Activated CD4-positive, alpha-beta T cell treated with anti-CD3 and anti-CD28 coated beads, Interleukin-2, amount 10 ng/mL, durations not matched to agents 24 days and 14 days (primary cell): ENCODE measurements around the gene B4GALNT1. TPM values are rescaled to one million over a fixed set of nuclear protein-coding genes. Genes with fewer than 3 reads are reported as not detected.
"Not testable (repeated sequence)": the region's sequence is repeated elsewhere in the genome, so short reads cannot be mapped to it uniquely, and the experiment has no call there.

Source experiments
- DNase-seq: peaks from one replicate; pipeline ENCODE4 v3.0.0; 2022
- H3K27ac Mint-ChIP-seq: one replicate; pipeline ENCODE4 v1.8.0; 2022; ENCODE audit warnings: mild to moderate bottlenecking, mixed read lengths
- H3K27me3 Mint-ChIP-seq: one replicate; pipeline ENCODE4 v1.8.0; 2022; ENCODE audit warnings: mixed read lengths
- H3K36me3 Mint-ChIP-seq: one replicate; pipeline ENCODE4 v1.8.0; 2022; ENCODE audit warnings: low read depth, mild to moderate bottlenecking, mixed read lengths
- H3K4me1 Mint-ChIP-seq: one replicate; pipeline ENCODE4 v1.8.0; 2021; ENCODE audit warnings: mixed read lengths
- H3K4me3 Mint-ChIP-seq: one replicate; pipeline ENCODE4 v1.8.0; 2022; ENCODE audit warnings: mild to moderate bottlenecking, moderate library complexity, mixed read lengths
- H3K9me3 Mint-ChIP-seq: one replicate; pipeline ENCODE4 v1.8.0; 2021; ENCODE audit warnings: mixed read lengths
- intact Hi-C: fragments of 100-400 bp; cut with micrococcal nuclease; formaldehyde crosslinking; loops from one replicate; pipeline ENCODE4 v1.15.1; 2023
- total RNA-seq: library from RNA; stranded (reverse); gene quantifications from 2 replicates; pipeline ENCODE4 v1.2.3, GENCODE V29; 2022

The B4GALNT1 gene
- total RNA-seq, 1 donor from 2014 or later = 5.7 TPM

DNA sequence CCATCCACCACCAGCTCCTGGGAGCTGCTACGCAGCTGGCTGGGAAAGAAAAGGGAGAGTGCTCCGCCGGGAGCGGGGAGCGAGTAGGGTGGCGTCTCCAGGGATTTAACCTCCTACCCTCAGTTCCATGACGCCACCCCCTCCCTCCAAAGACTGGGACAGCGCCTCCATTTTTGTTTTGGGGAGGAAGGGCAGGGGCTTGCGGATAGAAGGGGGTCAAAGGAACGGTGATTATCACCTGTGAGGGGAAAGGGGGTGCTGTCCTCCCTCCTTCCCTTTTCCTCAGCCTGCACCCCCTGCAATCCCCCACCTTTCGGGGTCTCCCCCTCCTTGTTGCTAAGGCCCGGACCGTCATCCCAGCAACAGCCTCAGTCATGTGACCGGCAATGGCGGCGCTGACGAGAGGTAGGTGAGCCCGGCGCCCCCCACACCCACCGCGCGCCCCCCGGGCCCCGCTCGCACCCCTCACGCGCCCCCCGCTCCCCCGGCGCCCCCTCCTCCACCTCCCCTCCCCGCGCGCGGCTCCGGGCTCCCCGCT, 28.5 kb downstream of the B4GALNT1 start, which contains the start of gene DTX3:
Gene DTX3, plus strand, starts transcription at position 371 of the 538 bp plus-strand sequence. CDS start 1,694 bp downstream, outside the sequence.
- Mint-ChIP-seq H3K4me3 (peak within 1 kb of the TSS; percentile 84), H3K9me3 (no peaks in the 10 kb centered on the region), H3K27ac (peak within 1 kb of the TSS; percentile 89), H3K36me3 (peaks cover 28% of the 10 kb centered on the region), H3K4me1 (peaks cover 25% of the 10 kb centered on the region), H3K27me3 (peaks cover 2% of the 10 kb centered on the region)
- intact Hi-C loops = loop anchor here (1.0 kb wide), 1 partner anchor 13 kb away; the partner anchor contains the start of gene PIP4K2C
- peak; percentile 83 for DNase-seq

DNA sequence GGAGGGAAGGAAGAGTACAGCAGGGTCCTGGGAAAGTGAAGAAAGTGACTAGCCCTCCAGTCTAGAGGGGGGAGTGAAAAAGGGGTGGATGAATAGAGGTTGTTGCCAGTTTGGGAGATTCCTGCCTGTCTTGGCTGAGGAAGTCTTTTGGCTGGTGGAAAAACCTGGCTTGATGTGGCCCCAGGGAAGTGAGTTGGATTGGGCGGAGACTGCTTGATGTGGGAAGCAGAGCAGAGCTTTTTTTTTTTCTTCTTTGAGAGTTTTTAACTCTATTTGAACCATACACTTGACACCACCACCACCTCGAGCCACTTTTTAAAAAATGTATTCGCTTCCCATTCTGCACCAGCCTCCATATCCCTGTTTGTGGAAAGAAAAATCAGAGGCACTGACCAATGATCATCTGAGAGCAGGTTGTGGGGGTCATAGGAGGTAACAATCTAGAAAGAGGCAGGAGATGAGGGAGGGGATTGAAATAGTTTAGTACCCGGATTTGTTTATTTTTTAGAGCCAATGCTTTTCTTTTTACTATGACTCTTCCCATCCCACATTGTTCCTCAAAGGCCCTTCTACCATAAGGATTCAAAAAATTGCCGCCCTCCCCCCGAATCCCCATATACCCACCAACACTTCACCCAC, 29.1 kb downstream of the B4GALNT1 start:
- no peak for DNase-seq
- peaks cover 25% of the 10 kb centered on the region for H3K4me1 Mint-ChIP-seq
- no peaks in the 10 kb centered on the region for H3K9me3 Mint-ChIP-seq
- H3K4me3 Mint-ChIP-seq = peak overlapping the region; percentile 84
- no peaks in the 10 kb centered on the region for H3K27me3 Mint-ChIP-seq
- intact Hi-C loops = loop anchor here (1.0 kb wide), 1 partner anchor 13 kb away; the partner anchor contains the start of gene PIP4K2C
- peaks cover 33% of the 10 kb centered on the region for H3K36me3 Mint-ChIP-seq
- peak overlapping the region; percentile 89 for H3K27ac Mint-ChIP-seq

DNA sequence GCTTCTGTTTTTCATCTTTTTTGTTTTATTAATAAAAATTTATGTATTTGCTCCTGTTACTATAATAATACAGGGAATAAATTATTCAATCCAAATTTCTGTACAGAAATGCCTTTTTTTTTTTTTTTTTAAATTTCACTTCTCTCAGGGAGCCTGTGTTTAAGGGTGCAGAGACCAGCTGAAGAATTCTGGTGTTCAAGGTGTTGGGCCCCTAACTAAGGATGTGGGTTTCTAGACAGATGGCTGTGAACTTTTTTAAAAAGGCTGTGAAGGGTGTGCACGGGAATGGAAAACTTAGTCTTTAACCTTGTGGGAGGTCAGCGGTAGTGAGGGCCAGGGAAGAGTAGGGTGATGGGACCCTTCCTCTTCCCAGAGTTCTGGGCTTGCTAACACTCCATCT, 29.7 kb downstream of the B4GALNT1 start:
- H3K27me3 Mint-ChIP-seq = no peaks in the 10 kb centered on the region
- H3K27ac Mint-ChIP-seq = no peak overlapping the region
- H3K4me1 Mint-ChIP-seq = peaks cover 25% of the 10 kb centered on the region
- intact Hi-C loops = no loop called here
- H3K9me3 Mint-ChIP-seq = no peaks in the 10 kb centered on the region
- H3K36me3 Mint-ChIP-seq = peaks cover 35% of the 10 kb centered on the region
- no peak for DNase-seq
- peak overlapping the region; percentile 84 for H3K4me3 Mint-ChIP-seq

DNA sequence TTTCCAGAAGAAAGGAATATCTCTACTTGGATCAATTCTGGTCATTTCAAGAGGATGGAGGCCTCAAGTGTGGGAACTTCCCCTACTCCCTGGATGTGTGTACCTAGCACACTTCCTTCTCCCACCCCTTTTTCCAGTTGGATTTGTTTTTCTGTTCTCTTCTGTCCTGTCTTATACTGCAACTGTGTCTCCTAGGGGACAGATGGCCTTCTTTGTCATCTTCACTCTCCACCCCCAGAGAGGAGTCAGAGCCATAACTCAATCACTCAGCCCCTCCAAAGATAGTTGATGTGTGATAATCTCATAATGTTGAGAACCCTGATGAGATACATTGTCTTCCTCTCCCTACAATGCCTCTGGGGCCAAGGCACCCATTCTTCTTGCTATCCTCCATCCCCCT, 30.5 kb downstream of the B4GALNT1 start:
- Mint-ChIP-seq H3K9me3 (no peaks in the 10 kb centered on the region), H3K36me3 (peaks cover 39% of the 10 kb centered on the region), H3K4me1 (peaks cover 25% of the 10 kb centered on the region), H3K4me3 (no peak overlapping the region), H3K27ac (no peak overlapping the region), H3K27me3 (no peaks in the 10 kb centered on the region)
- intact Hi-C loops = no loop called here
- DNase-seq = no peak

DNA sequence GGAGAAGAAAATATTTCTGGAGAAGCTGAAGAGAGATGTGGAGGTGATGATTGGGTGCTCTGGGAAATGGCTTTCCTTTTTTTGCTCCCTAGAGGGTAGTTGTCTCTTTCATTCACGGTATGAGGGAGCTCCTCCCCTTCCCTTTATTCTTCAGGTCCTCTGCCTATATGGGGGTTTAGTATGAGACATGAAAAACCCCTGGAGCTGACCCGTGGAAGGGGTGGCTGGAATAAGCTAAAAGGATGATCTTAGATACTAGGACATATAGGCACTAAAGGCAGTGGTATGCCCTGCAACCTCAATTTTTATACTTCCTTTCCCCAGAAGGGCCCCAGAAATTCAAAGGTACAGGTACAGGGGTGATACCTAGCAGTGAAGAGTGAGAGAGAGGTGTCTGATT, 32.6 kb downstream of the B4GALNT1 start:
- Mint-ChIP-seq H3K36me3 (peaks cover 53% of the 10 kb centered on the region), H3K4me3 (no peak overlapping the region), H3K27me3 (no peaks in the 10 kb centered on the region), H3K27ac (no peak overlapping the region), H3K4me1 (peaks cover 18% of the 10 kb centered on the region), H3K9me3 (no peaks in the 10 kb centered on the region)
- no peak for DNase-seq
- intact Hi-C loops = no loop called here

DNA sequence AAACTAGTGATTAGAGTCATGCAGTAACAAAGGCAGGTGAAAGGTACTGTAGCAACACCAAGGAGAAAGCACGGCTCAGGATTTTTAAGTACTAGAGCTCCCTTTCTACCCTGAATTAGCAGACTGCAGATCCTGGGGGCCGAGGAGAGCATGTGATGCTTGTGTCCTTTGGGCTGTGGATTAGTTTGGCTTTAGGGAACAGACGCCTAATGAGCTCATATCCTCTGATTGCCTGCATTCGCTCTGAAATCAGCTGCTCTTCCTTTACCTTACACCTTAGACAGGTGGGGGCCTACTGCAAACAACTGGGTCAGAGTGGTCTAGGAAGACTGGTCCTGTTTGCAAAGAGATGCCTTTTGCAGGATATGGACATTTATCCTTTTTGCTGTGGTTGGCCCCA, 39.8 kb downstream of the B4GALNT1 start:
- Mint-ChIP-seq H3K36me3 (peaks cover 24% of the 10 kb centered on the region), H3K9me3 (no peaks in the 10 kb centered on the region), H3K27me3 (no peaks in the 10 kb centered on the region), H3K4me1 (peaks cover 25% of the 10 kb centered on the region), H3K27ac (no peak overlapping the region), H3K4me3 (no peak overlapping the region)
- intact Hi-C loops = no loop called here
- no peak for DNase-seq

DNA sequence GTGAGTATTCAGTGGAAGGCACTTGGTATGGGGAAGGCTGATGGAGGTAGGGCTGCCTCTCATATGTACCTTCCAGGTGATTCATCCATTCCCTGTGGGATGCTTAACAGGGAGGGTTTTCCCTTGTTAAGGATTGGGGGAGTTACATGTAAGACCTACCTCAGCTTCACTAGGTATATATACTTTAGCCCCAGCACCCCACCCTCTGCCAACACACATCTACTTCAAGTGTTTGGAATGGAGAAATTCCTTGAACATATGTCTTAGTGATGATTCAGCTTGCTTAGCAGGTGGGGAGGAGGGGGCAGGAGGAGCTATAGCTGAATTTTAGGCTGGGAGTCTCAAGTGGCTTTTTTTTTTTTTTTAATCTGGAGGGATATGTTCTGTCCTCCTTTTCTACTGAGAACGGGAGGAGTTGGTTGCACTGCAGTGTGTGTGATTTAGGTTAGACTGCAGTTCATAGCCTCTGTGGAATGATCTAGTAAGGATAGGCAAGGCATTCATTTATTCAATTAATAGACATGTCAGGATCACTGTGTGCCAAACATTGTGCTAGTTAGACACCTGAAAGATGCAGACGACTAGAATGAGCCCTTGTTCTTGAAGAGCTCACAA, 40.3 kb downstream of the B4GALNT1 start:
- intact Hi-C loops = no loop called here
- H3K4me1 Mint-ChIP-seq = peaks cover 25% of the 10 kb centered on the region
- peak overlapping the region; percentile 89 for H3K4me3 Mint-ChIP-seq
- no peak for DNase-seq
- H3K27me3 Mint-ChIP-seq = no peaks in the 10 kb centered on the region
- H3K27ac Mint-ChIP-seq = no peak overlapping the region
- no peaks in the 10 kb centered on the region for H3K9me3 Mint-ChIP-seq
- peaks cover 22% of the 10 kb centered on the region for H3K36me3 Mint-ChIP-seq

DNA sequence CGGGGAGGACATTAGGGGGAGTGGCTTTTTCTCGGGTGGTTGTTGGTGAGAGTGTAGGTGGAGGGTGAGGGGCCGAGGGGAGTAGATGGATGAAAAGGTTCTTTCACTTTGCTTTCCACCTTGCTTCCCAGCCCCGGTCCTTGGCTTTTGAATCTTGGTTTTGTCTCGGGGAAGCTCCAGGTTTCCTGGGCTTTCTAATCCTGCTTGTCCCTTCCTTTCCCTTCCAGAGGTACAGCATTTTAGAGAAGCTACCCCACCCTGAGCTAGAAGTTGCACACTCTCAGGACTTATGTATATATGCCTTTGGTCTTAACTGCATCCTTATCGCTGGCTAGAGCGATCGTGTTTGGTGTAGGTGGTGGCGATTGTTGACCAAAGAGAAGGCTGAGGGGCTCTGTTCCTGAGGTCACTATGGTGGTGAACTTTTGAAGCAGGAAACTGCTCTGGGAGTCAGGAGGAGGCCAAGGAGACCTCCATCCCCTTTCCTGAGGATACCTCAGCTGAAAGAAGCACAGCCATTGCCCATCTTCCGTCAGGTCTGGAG, 41.1 kb downstream of the B4GALNT1 start:
- H3K27me3 Mint-ChIP-seq = no peaks in the 10 kb centered on the region
- H3K36me3 Mint-ChIP-seq = peaks cover 18% of the 10 kb centered on the region
- peak overlapping the region; percentile 89 for H3K4me3 Mint-ChIP-seq
- no peak for DNase-seq
- H3K4me1 Mint-ChIP-seq = peaks cover 25% of the 10 kb centered on the region
- intact Hi-C loops = loop anchor here (1.0 to 2.0 kb wide), 6 partner anchors 12 to 113 kb away; partner anchors contain the start of genes ARHGAP9, B4GALNT1, DTX3 and MBD6
- no peaks in the 10 kb centered on the region for H3K9me3 Mint-ChIP-seq
- peak overlapping the region; percentile 76 for H3K27ac Mint-ChIP-seq

DNA sequence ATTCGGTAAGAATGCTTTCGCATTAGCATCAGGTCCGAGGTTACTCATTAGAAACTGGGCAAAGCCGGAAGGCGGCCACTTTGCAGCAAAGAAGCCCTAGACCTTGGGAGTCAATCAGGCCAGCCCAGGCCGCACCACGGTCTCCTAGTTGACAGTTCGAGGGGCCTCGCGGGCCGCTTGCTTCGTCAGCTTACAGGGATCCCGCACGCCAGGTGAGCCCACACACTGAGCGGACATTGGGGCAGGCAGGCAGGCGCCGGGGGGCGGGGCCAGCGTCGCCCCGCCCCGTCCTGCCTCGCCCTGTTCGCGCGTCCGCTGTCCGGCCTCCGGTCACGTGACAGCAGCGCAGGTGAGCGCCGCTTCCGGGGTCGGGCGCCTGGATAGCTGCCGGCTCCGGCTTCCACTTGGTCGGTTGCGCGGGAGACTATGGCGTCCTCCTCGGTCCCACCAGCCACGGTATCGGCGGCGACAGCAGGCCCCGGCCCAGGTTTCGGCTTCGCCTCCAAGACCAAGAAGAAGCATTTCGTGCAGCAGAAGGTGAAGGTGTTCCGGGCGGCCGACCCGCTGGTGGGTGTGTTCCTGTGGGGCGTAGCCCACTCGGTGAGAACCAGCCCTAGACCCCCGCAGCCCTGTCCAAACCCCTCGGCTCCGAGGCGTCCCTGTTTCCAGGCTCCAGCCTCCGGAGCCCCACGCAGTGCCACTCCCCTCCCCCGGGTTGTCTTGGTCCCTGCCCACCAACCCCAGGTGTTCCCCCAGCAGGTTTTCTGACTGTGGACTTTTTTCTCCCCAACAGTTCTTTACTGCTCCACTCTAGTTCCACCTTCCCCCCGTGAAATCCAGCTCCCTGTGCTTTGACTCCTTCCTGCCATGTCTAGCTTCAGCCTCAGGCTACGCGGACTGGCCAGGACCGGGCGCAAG, 41.9 kb downstream of the B4GALNT1 start, which contains the start of gene PIP4K2C:
Gene PIP4K2C, plus strand, starts transcription at position 329 of the 918 bp plus-strand sequence. Its CDS starts 98 bp downstream, at position 427.
- Mint-ChIP-seq H3K4me1 (peaks cover 25% of the 10 kb centered on the region), H3K9me3 (no peaks in the 10 kb centered on the region), H3K27ac (peak within 1 kb of the TSS; percentile 76), H3K4me3 (peak within 1 kb of the TSS; percentile 89), H3K36me3 (peaks cover 13% of the 10 kb centered on the region), H3K27me3 (no peaks in the 10 kb centered on the region)
- DNase-seq = peak; percentile 94
- intact Hi-C loops = loop anchor here (1.0 to 2.0 kb wide), 6 partner anchors 13 to 112 kb away; partner anchors contain the start of genes ARHGAP9, B4GALNT1, DTX3 and MBD6

DNA sequence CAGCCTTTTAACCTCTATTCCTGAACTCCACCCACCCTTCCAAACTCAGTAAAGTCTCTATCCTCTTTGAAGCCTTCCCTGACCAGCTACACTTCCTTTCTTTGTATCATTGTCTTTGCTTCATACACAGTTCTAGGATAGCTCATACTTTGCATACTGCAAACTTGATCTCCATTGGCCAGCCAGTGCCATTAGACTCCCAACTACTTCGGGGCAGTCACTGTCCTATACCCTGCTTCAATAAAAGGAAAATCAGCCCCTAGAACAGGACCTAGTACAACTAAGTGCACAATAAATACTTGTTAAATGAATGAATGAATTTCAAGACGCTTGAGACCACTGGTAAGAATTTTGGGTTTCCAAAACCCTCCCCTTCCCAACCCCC, 42.5 kb downstream of the B4GALNT1 start:
- Mint-ChIP-seq H3K4me3 (peak overlapping the region; percentile 89), H3K4me1 (peaks cover 25% of the 10 kb centered on the region), H3K27ac (peak overlapping the region; percentile 55), H3K36me3 (peaks cover 7% of the 10 kb centered on the region), H3K9me3 (no peaks in the 10 kb centered on the region), H3K27me3 (peaks cover 4% of the 10 kb centered on the region)
- no peak for DNase-seq
- intact Hi-C loops = loop anchor here (2.0 kb wide), 4 partner anchors 30 to 112 kb away; partner anchors contain the start of genes ARHGAP9, B4GALNT1 and MBD6

DNA sequence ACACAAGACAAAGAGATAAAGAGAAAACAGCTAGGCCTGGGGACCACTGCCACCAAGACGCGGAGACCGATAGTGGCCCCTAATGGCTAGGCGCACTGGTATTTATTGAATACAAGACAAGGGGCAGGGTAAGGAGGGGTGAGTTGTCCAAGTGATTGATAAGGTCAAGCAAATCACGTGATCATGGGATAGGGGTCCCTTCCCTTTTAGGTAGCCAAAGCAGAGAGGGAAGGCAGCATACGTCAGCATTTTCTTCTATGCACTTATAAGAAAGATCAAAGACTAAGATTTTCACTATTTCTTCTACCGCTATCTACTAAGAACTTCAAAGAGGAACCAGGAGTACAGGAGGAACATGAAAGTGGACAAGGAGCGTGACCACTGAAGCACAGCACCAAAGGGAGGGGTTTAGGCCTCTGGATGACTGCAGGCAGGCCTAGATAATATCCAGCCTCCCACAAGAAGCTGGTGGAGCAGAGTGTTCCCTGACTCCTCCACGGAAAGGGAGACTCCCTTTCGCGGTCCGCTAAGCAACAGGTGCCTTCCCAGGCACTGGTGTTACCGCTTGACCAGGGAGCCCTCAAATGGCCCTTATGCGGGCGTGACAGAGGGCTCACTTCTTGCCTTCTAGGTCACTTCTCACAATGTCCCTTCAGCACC, 43.9 kb downstream of the B4GALNT1 start:
- peaks cover 25% of the 10 kb centered on the region for H3K4me1 Mint-ChIP-seq
- H3K9me3 Mint-ChIP-seq, DNase-seq, H3K27ac Mint-ChIP-seq, intact Hi-C loops, H3K4me3 Mint-ChIP-seq, H3K36me3 Mint-ChIP-seq, H3K27me3 Mint-ChIP-seq: not testable (repeated sequence)

DNA sequence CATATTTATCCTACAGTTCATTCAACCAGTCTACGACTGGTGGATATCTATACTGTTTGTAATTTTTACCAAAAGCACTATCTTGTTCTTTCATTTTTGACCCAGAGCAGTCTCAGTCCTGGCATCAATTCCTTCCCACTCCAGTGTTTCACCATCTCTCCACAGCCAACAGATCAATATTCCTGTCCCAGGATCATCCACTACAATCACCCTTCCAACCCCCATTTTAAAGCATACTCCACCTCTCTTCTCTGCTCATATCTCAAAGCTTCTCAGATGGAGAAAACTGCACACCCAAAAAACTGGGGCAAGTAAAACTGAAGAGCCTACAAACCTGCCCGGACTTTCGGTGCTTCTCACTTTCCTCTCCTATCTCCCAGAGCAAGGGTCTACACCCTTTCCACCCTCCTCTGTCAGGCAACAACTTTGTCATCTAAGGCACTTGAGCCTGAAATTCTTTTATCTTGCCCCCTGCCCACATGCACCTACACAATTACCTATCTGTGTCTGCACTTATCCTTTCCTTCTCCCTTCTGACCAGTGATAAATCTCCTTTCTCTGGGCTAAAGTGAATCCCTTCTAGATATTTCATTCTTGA, 46.1 kb downstream of the B4GALNT1 start:
- Mint-ChIP-seq H3K9me3 (no peaks in the 10 kb centered on the region), H3K36me3 (no peaks in the 10 kb centered on the region), H3K27me3 (peaks cover 10% of the 10 kb centered on the region), H3K27ac (no peak overlapping the region), H3K4me1 (peaks cover 13% of the 10 kb centered on the region), H3K4me3 (no peak overlapping the region)
- no peak for DNase-seq
- intact Hi-C loops = no loop called here
